ENCODE results near the gene MAN1B1.

Gene MAN1B1

DNA sequence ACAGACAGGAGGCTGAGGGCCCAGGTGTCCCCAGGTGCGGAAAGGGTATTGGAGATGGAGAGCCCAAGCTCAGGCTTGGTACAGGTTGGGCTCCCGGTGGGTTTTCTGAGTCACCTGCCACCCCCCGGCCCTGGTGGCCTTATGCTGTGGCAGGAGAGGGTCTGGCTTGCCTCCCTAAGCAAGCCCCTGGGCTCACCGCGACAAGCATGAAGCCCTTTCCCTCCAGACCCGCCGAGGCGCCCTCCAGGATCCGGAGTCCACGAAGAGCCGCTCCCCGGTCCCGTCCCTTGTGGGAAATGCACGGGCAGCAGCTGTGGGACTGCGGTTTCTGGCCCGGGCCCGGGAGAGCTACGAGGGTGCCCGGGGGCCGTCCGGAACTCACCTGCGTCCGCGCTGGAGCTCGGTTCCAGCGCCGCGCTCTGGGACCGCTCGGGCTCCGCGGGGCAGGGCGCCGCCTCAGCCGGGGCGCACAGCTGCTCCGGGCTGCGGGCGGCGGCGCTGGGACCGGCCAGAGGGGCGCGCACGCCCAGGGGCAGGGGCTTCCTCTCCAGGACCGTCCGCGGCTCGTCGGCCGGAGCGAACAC, 17.2 kb upstream of the MAN1B1 start:
- no peak for DNase-seq (ENCODE audit: low spot score)

DNA sequence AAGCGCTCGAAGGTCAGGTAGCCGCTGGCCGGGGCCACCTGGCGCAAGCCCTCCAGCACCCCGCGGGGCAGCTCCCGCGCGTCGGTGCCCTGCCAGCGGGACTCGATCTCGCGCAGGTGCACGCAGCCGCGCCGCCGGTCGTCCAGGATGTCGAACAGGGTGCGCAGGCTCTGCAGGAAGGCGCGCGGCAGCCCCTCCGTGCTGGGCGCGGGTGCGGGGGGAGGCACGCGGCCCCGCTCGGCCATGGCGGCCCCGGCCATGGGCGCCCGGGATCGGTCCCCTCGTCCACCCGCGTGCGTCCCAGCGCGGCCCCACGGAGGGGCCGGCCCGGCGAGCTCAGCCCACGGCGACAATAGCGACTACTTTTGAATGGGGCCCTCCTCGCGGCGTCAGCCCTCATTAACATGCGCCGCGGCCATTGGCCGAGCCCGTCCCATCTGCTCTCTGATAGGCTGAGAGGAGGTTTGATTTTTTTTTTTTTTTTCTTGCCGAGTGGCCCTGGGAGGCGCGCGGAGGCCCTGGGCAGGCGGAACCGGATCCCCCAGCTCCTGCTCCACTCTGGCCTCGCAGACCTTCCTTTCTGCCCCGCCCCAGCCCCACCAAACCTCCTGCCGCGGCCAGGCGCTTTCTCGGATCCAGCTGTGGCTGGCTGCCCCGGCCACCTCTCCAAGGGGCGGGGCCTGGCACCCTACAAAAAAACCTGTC, 16.4 kb upstream of the MAN1B1 start, which contains the start of gene SAPCD2:
Gene SAPCD2 (minus strand): TSS at position 357 of the 705 bp plus-strand sequence. CDS start 97 bp downstream, at position 260.
- peak; percentile 97 for DNase-seq (ENCODE audit: low spot score)

DNA sequence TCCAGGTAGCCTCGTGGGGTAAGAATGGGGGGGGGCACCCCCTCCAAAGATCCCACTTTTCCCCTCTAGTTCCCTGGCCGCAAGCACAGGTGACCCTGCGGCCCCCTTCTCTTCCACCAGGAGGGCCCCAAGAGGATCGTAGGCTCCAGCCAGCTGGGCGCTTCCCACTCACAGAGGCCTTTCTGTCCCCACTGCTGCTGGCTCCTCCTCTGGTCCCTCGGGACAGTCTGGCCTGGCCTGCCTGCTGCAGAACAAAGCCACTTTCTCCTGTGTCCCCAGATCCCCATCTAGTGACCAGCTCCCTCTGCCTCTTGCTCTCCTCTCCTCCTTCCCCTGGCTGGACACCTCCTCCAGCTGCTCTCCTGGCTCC, 15.9 kb upstream of the MAN1B1 start:
- DNase-seq (ENCODE audit: low spot score) = peak; percentile 55

DNA sequence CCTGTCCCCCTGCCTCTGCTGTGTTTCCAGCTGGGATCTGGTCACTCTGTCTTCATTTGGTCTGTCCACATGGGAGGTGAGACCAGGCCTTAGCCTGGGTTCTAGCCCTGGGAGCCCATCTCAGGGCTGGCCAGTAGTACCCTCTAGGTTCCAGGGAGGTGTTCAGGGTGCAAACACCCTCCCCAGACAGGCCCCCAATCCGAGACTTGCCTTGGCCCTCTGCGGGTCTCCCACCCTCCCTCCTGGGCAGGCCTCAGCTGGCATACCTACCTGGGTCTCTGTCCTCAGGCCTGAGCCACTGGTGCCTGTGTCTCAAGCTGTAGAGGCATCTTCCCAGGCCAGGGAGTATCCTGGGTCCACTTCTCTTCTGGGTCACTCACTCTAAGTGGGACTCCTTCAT, 15.5 kb upstream of the MAN1B1 start:
- no peak for DNase-seq (ENCODE audit: low spot score)

DNA sequence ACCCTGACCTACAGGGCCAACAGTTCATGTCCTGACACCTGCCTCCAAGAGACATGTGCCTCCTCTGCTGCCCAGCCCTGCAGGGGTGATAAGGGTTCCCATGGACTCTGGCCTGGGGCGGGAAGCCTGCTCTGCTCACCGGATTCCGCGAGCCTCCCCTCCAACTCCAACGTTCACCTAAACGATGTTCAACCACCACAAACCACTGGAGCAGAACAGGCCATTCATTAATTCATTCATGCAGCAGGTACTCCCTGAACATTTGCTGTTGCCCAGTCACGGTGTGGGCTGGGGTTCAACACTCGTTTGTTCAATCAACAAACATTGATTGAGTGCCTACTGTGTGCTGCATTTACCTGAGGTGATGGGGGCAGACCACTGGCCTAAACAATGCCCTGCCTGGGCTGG, 12.8 kb upstream of the MAN1B1 start:
- DNase-seq (ENCODE audit: low spot score) = no peak

DNA sequence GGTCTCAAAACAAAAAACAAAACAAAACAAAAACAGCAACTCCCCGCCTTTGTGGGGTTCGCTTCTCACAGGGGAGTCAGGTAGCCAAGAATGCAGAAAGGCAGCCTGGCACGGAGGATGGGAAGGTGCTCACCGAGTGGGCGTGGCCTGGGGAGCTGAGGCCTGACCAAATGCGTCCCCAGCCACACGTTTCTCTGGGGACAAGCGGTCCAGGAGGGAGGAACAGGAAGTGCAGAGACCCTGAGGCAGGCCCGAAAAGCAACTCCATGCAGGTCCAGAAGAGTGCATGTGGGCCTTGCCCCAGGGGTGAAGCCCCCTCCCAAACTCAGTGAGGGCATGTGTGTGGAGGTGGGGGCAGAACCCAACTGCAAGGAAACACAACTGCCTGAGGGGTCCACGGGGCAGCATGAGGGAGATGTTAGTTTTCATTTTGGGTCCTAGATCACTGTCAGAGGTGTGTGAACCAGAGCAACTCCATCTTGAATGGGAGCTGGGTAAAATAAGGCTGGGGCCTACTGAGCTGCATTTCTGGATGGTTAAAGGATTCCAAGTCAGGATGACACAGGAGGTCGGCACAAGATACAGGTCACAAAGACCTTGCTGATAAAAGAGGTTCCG, 12.0 kb upstream of the MAN1B1 start:
- no peak for DNase-seq (ENCODE audit: low spot score)

DNA sequence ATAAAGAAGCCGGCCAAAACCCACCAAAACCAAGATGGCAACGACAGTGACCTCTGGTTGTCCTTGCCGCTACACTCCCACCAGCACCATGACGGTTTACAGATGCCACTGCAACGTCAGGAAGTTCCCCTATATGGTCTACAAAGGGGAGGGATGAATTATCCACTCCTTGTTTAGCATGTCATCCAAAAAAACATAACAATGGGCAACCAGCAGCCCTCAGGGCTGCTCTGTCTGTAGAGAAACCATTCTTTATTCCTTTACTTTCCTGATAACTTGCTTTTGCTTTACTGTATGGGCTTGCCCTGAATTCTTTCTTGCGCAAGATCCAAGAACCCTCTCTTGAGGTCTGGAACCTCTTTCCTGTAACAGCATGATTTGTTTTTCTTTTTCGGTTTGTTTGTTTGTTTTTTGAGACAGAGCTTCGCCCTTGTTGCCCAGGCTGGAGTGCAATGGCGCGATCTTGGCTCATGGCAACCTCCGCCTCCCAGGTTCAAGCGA, 11.5 kb upstream of the MAN1B1 start:
- DNase-seq (ENCODE audit: low spot score) = no peak

DNA sequence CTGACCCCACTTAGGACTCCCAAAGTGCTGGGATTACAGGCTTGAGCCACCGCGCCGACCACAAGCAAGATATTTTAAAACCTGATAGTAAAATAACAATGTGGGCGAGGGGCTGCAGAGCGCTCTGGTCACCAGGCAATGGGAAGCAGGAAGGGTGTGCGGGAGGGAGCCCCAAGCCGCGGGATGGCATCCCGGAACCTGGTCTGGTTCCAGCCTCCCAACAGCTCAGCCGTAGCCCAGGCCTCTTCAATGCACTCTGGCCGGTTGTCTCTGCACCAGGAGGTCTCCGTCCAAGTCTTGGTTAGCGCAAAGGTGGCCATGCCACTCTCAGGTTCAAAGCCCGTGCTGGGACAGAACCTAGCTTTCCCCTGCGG, 10.2 kb upstream of the MAN1B1 start:
- DNase-seq (ENCODE audit: low spot score) = no peak

DNA sequence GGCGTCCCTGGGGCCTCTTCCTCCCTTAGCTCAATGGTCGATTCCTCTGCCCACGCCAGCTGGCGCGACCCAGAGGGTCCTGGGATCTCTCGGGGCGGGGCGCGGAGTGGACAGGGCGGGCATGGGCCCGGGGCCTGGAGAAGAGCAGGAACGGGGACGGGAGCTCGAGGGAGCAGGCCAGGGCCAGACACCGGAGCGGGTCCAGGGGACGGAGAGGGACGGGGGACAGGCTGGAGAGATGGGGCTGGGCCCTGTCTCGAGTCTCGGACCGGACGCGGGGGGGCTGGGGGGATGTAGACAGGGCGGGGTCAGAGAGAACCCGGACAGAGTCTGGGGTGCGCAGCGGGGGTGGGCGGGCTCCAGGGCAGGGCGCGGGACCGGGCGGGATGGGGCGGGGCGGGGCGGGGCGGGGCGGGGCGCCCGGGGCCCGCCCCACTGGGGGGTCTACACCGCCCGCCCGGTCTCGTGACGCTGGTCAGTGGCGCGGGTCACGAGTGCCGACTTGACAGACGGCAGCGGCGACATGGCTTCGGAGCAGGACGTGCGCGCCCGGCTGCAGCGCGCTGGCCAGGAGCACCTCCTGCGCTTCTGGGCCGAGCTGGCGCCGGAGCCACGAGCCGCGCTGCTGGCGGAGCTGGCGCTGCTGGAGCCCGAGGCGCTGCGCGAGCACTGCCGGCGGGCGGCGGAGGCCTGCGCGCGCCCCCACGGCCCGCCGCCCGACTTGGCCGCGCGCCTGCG, 9.6 kb upstream of the MAN1B1 start, which contains the start of gene UAP1L1:
Gene UAP1L1 (plus strand): TSS at position 508 of the 738 bp plus-strand sequence. CDS start 16 bp downstream, at position 524.
- DNase-seq (ENCODE audit: low spot score) = peak; percentile 67

DNA sequence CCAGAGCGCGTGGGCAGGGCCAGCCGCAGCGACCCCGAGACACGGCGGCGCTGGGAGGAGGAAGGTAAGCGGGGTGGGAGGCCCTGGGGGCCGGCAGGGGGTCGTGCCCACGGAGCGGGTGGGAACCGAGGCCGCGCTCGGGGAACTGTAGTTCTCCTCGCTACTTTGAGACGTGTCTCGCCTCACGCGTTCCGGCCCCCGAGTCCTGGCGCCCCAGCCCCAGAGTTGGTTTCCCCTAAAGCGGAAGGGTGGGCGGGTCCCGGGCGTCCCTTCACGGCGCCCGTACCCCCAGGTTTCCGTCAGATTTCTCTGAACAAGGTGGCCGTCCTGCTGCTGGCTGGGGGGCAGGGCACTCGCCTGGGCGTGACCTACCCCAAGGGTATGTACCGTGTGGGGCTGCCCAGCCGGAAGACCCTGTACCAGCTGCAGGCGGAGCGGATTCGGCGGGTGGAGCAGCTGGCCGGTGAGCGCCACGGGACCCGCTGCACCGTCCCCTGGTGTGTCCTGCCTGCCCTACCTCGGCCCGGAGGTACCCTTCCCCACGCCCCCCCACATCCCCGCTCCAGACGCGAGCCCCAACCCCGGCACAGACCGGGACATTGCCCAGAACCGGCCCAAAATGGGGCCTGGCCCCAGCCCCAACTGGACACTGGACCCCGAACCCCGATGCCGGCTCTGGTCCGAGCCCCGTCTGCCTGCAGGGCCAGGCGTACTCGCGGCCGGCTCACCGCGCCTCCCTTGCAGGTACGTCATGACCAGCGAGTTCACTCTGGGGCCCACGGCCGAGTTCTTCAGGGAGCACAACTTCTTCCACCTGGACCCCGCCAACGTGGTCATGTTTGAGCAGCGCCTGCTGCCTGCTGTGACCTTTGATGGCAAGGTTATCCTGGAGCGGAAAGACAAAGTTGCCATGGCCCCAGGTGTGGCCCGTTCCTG, 8.8 kb upstream of the MAN1B1 start:
- DNase-seq (ENCODE audit: low spot score) = no peak

DNA sequence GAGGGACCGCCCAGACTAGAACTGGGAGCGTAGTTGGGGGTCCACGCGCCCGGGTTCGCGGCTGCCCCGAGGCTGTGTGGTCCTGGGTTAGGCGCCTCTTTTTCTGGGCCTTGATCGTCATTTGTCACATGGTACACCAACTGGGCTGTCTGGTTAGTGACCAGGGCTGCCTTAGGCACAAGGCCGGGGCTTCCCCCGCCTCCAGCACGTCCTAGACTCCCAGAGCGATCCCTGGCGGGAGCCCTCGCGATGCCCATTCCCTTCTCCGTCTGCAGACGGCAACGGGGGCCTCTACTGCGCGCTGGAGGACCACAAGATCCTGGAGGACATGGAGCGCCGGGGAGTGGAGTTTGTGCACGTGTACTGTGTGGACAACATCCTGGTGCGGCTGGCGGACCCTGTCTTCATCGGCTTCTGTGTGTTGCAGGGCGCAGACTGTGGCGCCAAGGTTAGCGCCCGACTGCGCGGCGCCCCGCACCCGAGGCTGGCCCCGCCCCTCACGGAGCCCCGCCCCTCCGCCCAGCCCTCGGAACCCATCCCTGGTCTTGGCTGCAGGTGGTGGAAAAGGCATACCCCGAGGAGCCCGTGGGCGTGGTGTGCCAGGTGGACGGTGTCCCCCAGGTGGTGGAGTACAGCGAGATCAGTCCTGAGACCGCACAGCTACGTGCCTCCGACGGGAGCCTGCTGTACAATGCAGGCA, 7.9 kb upstream of the MAN1B1 start:
- no peak for DNase-seq (ENCODE audit: low spot score)

DNA sequence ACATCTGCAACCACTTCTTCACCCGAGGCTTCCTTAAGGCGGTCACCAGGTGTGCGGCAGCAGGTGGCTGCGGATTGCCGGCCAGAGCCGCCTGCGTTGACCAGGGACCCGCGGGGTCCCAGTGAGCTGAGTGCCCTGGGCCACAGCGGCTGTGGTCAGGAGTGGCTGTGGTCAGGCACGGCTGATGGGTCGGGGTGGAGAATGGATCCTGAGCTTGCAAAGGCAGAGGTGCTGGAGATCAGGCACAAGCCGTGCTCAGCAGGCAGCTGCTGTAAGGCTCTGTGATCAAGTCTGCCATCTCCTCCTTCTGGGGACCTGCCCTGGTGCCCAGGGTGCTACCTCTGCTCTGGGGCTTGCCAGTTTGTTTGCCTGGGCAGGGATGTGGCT, 7.4 kb upstream of the MAN1B1 start:
- no peak for DNase-seq (ENCODE audit: low spot score)

DNA sequence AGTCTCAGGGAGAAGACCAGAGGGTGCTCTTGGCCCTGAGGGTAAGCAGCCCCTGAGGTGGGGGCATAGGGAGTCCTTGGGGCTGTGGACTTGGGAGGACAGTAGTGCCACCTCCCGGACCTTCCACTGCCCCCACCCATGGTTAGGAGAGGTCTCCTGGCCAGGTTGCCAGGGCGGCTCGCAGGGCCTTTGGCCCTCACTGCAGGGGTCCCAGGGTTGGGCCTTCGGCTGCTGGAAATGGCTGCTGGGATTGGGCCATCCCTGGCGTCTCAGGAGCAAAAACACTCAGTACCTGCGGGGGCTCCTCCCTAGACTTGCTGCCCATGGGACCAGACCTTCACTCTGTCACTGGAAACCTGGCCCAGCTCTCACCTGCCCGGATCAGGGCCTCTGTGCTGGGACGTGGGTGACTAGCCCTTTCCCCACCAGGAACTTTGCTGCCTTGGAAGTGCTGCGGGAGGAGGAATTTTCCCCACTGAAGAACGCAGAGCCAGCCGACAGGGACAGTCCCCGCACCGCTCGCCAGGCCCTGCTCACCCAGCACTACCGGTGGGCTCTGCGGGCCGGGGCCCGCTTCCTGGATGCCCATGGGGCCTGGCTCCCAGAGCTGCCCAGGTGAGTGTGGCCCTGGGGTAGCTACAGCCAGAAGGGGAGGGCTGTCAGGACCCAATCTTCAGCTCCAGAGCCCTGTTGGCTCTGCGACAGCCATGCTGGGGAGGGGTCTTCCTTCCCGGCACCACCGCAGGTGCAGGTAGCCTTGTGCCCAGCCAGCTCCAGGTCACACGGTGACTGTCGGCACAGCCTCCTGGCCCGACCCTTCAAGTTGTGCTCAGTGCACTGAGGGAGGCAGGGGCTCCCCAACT, 6.3 kb upstream of the MAN1B1 start:
- no peak for DNase-seq (ENCODE audit: low spot score)

DNA sequence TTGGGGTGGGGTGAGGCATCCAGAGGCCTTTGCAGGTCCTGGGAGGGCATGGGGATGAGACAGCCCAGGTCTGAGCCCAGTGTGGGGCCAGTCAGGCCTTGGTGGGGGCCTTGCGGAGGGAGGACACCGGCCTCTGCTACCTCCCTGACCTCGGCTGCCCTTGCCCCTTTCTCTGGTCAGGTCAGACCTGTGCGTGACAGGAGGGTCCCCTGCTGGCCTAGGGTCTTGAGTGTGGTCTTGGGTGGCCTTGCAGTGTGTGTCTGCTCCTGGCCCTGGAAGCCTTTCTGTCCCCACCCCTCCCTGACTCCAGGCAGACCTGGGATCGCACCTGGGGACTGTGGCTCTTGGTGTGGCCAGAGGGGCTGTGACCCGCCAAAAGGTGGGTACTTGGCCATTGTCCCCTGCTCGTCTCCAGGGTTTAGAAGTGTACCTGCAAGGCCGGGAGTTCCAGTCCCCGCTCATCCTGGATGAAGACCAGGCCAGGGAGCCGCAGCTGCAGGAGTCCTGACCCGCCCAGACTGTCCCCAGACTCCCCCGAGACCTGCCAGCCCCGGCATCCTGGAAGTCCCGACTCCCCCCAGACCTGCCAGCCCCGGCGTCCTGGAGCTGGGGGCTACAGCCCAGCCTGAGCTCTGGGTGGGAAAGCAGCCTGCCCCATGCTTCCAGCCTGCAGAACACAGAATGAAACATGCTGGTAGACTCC, 4.4 kb upstream of the MAN1B1 start:
- no peak for DNase-seq (ENCODE audit: low spot score)

DNA sequence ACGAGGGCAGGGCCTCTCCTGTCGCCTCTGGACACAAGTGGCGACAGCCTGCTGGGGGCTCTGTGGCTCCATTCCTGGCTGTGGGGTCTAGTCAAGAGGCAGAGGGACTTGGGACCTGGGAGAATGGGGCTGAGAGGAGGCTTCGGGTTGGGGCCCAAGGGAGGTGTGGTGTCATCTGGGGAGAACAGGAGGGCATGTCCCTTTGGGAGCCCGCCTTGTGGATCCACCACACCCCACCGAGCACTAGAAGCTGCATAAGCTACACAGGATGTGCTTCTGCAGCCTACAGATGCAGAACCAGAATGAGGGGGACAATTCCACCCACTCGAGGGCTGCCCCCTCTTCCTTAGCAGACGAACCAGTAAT, 3.9 kb upstream of the MAN1B1 start:
- no peak for DNase-seq (ENCODE audit: low spot score)

DNA sequence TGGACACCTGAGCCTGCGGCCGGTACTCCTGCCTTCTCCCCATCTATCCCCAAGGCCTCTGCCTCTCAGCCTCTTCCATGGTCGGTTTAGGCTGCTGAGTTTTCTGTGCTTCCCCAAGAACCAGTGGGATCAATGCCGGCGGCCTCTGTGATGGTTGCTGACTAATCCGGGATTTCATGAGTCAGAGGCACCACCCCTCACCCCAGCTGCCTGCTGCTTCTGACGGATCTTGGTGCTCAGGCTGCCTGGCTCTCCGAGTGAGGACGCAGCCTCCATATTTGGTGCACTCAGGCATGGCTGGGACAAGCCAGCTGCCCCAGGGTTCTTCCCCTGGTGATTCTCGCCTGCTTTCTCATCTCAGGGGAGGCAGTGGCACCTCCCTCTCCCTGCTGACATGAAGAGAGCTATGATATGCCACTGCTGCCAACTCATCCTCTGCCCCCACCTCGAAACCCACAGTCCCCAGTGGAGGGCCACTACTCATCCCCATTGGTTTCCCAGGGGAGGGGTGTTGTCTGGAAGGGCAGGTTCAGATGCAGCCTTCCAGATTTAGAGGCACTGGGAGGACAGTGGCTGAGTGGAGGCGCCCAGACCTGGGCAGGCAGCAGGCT, 3.3 kb upstream of the MAN1B1 start:
- DNase-seq (ENCODE audit: low spot score) = peak; percentile 95

DNA sequence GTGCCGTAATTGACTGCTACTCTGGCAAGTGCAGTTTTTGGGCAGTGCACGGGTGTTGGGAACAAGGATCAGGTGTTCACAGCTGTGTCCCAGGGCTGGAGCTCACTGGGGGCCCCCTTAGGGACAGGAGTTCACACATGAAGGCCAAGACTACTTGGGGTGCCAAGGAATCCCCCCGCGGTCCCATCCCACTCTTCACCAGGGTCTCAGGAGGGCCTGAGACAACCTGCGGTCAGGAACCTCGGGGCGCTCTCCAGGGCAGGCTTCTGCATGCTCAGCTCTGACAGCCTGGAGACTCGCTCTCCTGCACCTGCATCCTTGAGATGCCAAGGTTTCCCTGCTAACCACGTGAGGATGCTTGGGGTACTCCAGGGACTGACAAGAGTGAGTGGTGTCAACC, 2.3 kb upstream of the MAN1B1 start:
- DNase-seq (ENCODE audit: low spot score) = no peak

DNA sequence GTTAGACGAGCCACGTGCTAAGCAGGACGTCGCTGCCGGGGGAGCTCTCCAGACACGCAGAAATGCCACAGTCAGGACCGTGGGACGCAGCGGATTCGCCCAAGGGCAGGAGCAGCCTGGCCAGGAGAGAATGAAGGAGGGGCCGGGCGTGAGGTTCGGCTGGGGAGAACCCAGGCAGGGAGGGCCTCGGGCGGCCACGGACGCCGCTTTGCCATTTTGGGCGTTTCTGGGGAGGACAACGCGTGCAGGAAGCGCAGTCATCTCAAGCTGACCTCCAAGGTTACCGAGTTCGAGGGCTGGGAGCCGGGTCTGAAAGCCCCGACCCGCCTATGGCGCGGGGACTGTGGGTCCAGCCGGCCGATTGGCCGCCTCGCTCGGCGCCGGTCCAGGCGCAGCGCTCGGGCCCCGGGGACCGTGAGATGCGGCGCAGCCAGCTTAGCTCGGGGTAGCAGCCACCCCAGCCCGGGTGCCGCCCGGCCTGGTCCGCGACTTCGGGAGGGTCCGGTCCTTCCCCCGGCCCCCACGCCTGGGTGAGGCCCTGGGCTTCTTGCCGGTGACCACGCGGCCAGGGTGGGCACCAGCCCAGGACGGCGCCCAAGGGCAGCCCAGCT, 760 bp upstream of the MAN1B1 start:
- DNase-seq (ENCODE audit: low spot score) = peak; percentile 51

Data from hepatic stellate cell (primary cell).